ENCODE results near the gene GMDS.
"Not testable (repeated sequence)": the region's sequence is repeated elsewhere in the genome, so short reads cannot be mapped to it uniquely, and the experiment has no call there.

GMDS gene

GRCh38 chr6:1679688-1680068 lies 565.7 kb downstream of the GMDS start:
- no peak for DNase-seq (ENCODE audit: low read depth)

GRCh38 chr6:1679031-1679687 lies 566.2 kb downstream of the GMDS start:
- DNase-seq (ENCODE audit: low read depth): no peak

- no peak for DNase-seq (ENCODE audit: low read depth)
These were observed 567.2 kb downstream of the GMDS start for GRCh38 chr6:1678201-1678600.

- DNase-seq (ENCODE audit: low read depth): no peak
These were observed 573.0 kb downstream of the GMDS start for GRCh38 chr6:1672379-1672778.

- no peak for DNase-seq (ENCODE audit: low read depth)
These were observed 574.5 kb downstream of the GMDS start for GRCh38 chr6:1670711-1671462.

- DNase-seq (ENCODE audit: low read depth): no peak
These were observed 575.4 kb downstream of the GMDS start for GRCh38 chr6:1669996-1670395.

GRCh38 chr6:1668456-1668855 lies 576.9 kb downstream of the GMDS start:
- not testable (repeated sequence) for DNase-seq (ENCODE audit: low read depth)

- DNase-seq (ENCODE audit: low read depth): no peak
These were observed 577.6 kb downstream of the GMDS start for GRCh38 chr6:1667805-1668175.

GRCh38 chr6:1667012-1667804 lies 578.2 kb downstream of the GMDS start:
- no peak for DNase-seq (ENCODE audit: low read depth)

GRCh38 chr6:1665214-1665613 lies 580.2 kb downstream of the GMDS start:
- DNase-seq (ENCODE audit: low read depth): no peak

GRCh38 chr6:1664329-1664728 lies 581.1 kb downstream of the GMDS start:
- DNase-seq (ENCODE audit: low read depth): no peak

- DNase-seq (ENCODE audit: low read depth): no peak
These were observed 581.9 kb downstream of the GMDS start for GRCh38 chr6:1663511-1663910.

GRCh38 chr6:1662534-1662933 lies 582.9 kb downstream of the GMDS start:
- no peak for DNase-seq (ENCODE audit: low read depth)

- DNase-seq (ENCODE audit: low read depth): no peak
These were observed 585.6 kb downstream of the GMDS start for GRCh38 chr6:1659816-1660215.

GRCh38 chr6:1658212-1659005 lies 587.0 kb downstream of the GMDS start:
- no peak for DNase-seq (ENCODE audit: low read depth)

- no peak for DNase-seq (ENCODE audit: low read depth)
These were observed 587.6 kb downstream of the GMDS start for GRCh38 chr6:1657771-1658165.

- no peak for DNase-seq (ENCODE audit: low read depth)
These were observed 588.2 kb downstream of the GMDS start for GRCh38 chr6:1657116-1657770.

GRCh38 chr6:1654054-1654453 lies 591.4 kb downstream of the GMDS start:
- DNase-seq (ENCODE audit: low read depth): no peak

GRCh38 chr6:1652842-1653241 lies 592.6 kb downstream of the GMDS start:
- DNase-seq (ENCODE audit: low read depth): no peak

- DNase-seq (ENCODE audit: low read depth): no peak
These were observed 594.0 kb downstream of the GMDS start for GRCh38 chr6:1651362-1651761.

- no peak for DNase-seq (ENCODE audit: low read depth)
These were observed 599.8 kb downstream of the GMDS start for GRCh38 chr6:1645466-1646185.
